Keratinocyte (primary cell): ENCODE measurements around the gene ATXN2L.

ENCODE experiments used
- CTCF ChIP-seq, 3 experiments: IDR thresholded peaks in 1 of 3; conservative IDR thresholded peaks in 1 of 3; optimal IDR thresholded peaks in 1 of 3; 2 replicates in 2 of 3; 3 replicates in 1 of 3; pipeline versions ENCODE3 to v1.5.1; 2011; ENCODE audit warnings: low read length in 3 of 3, mild to moderate bottlenecking in 3 of 3, moderate library complexity in 2 of 3, control low read depth in 1 of 3, inconsistent platforms in 1 of 3; ENCODE audit not compliant: insufficient read depth in 2 of 3; ENCODE audit errors: extremely low read depth in 1 of 3
- EZH2 ChIP-seq: IDR thresholded peaks from one replicate; pipeline ENCODE4 v1.6.1; 2012; ENCODE audit warnings: inconsistent platforms, mild to moderate bottlenecking, low read length, moderate library complexity

DNA sequence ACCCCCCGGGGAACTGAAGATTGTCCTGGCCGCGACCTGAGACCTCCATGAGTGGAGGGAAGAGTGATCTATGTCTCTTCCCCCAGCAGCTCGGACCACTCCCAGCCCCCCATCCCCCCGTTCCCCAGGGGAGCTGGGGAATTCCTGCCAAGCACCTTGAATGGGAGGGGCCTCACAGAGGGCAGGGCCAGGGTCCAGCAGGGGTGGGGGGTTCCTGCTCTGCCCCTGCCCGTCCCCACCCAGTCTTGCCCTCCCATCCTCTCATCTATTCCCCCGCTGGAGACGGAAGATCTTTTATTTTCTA lies 13.9 kb downstream of the ATXN2L start:
- no peak for TF ChIP-seq CTCF (optimal IDR thresholded peaks at IDR 0.05 in 1 of 3, IDR thresholded peaks at IDR 0.05 in 1 of 3, conservative IDR thresholded peaks at IDR 0.05 in 1 of 3; ENCODE audit: extremely low read depth in 1 of 3, insufficient read depth in 2 of 3, low read length in 3 of 3)
- TF ChIP-seq EZH2: no peak
